Lower lobe of right lung (tissue), 2 donors: ENCODE measurements around the gene EFS. TPM values are rescaled to one million over a fixed set of nuclear protein-coding genes. Genes with fewer than 3 reads are reported as not detected.

Experiments
- ATAC-seq, 2 donors: fragments of 200-7000 bp; cut with Tn5 transposase; one replicate each; pipeline ENCODE4 v1.9.1; 2020 to 2022; ENCODE audit warnings: mild to moderate bottlenecking in 2 of 2, moderate library complexity in 2 of 2
- DNase-seq: peaks from one replicate; pipeline ENCODE4 v3.0.0-alpha.2; 2020
- H3K27ac ChIP-seq: fragments of 200-600 bp; one replicate; pipeline ENCODE4 v1.8.0; 2022
- H3K27me3 ChIP-seq: fragments of 200-600 bp; one replicate; pipeline ENCODE4 v1.8.0; 2022; ENCODE audit warnings: low read depth
- H3K36me3 ChIP-seq: fragments of 200-600 bp; one replicate; pipeline ENCODE4 v1.8.0; 2022; ENCODE audit warnings: mild to moderate bottlenecking
- H3K4me1 ChIP-seq: fragments of 200-600 bp; one replicate; pipeline ENCODE4 v1.8.0; 2022
- H3K4me3 ChIP-seq: fragments of 200-600 bp; one replicate; pipeline ENCODE4 v1.8.0; 2022; ENCODE audit warnings: mild to moderate bottlenecking
- H3K9me3 ChIP-seq: fragments of 200-600 bp; one replicate; pipeline ENCODE4 v1.8.0; 2022
- intact Hi-C: fragments of 100-400 bp; cut with DNase I; formaldehyde crosslinking; loops from one replicate; pipeline ENCODE4 v1.11.0; 2022
- total RNA-seq: library from RNA; stranded (reverse); fragmentation: NEBNext Ultra II Directional; extraction: Animal tissue kit (Norgen Biotek cat#: 25700); gene quantifications from one replicate; pipeline ENCODE4 v1.2.1, GENCODE V29; 2021
- TF ChIP-seq, protein P1 (sequence below): fragments of 200-600 bp; IDR thresholded peaks from one replicate; pipeline ENCODE4 v1.8.0; 2022; ENCODE audit warnings: antibody characterized with exemption, mild to moderate bottlenecking
- donor health status: DM: no; HTN: yes; CAD: no; lungs with severe emphysema.

EFS gene
- total RNA-seq, 1 donor from 2014 or later: 11.5 TPM

DNA sequence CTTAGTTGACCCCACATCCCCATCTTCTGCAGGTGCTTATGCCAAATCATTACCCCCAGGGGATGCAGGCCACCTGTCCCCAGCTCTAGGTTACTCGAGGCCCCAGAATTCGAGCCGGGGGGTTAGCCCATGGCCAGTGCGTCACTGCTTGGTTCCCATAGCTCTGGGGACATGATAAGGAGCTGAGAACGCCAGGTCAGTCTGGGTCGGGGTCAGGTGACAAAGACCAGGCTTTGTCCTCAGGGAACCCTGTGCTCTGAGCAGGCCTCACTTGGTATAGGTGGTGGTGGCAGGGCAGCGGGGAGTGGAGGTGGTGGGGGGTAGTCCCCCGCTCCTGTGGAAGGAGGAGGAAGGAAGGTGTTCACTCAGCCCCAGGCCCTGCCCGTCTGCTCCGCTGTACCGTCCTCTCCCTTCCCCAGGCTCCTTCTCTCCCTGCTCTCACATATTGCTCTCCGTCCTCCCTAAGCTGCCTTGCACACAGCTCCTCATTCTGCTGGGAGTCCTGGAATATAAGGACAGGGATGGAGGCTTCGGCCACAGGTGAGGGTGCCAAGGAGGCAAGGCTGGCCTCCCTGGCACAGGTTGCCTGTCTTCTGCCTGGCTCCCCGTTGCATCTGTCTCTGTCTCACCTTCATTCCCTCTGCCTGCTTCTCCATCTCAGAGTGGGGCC lies 45.1 kb upstream of the EFS start:
- no peak for DNase-seq
- ATAC-seq: peak in 1 of 2 donors; percentile 16
- intact Hi-C loops: no loop called here

DNA sequence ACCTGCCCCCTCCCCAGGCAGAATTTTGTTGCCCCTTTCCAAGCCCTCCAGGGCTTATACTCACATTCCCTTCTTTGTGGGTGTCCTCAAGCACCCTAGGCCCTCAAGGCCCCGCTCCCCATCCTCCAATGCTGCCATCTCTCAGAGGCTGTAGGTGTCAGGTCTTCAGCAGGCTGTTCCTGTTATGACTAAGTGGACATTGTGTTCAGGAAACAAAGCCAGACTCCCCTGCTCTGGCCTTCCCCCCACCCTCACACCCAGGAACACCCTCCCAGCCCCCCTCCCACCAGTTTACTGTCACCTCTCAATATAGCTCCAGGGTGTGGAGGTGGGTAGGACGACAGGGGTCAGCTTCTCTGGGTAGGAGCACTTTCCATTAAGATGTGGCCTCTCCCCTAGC lies 44.5 kb upstream of the EFS start:
- no peaks in the 10 kb centered on the region for H3K36me3 ChIP-seq
- ATAC-seq: no peak
- H3K9me3 ChIP-seq: no peaks in the 10 kb centered on the region
- no peak overlapping the region for H3K27ac ChIP-seq
- intact Hi-C loops: no loop called here
- no peaks in the 10 kb centered on the region for H3K4me1 ChIP-seq
- TF ChIP-seq, protein P1, sequence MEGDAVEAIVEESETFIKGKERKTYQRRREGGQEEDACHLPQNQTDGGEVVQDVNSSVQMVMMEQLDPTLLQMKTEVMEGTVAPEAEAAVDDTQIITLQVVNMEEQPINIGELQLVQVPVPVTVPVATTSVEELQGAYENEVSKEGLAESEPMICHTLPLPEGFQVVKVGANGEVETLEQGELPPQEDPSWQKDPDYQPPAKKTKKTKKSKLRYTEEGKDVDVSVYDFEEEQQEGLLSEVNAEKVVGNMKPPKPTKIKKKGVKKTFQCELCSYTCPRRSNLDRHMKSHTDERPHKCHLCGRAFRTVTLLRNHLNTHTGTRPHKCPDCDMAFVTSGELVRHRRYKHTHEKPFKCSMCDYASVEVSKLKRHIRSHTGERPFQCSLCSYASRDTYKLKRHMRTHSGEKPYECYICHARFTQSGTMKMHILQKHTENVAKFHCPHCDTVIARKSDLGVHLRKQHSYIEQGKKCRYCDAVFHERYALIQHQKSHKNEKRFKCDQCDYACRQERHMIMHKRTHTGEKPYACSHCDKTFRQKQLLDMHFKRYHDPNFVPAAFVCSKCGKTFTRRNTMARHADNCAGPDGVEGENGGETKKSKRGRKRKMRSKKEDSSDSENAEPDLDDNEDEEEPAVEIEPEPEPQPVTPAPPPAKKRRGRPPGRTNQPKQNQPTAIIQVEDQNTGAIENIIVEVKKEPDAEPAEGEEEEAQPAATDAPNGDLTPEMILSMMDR: no peak
- DNase-seq: no peak
- no peak overlapping the region for H3K4me3 ChIP-seq
- no peaks in the 10 kb centered on the region for H3K27me3 ChIP-seq

More for the DNA sequence above, 45.1 kb upstream of the EFS start:
- no peak overlapping the region for H3K27ac ChIP-seq
- H3K27me3 ChIP-seq: no peaks in the 10 kb centered on the region
- no peaks in the 10 kb centered on the region for H3K4me1 ChIP-seq
- H3K4me3 ChIP-seq: no peak overlapping the region
- H3K9me3 ChIP-seq: no peaks in the 10 kb centered on the region
- TF ChIP-seq, protein P1: no peak
- H3K36me3 ChIP-seq: no peaks in the 10 kb centered on the region

DNA sequence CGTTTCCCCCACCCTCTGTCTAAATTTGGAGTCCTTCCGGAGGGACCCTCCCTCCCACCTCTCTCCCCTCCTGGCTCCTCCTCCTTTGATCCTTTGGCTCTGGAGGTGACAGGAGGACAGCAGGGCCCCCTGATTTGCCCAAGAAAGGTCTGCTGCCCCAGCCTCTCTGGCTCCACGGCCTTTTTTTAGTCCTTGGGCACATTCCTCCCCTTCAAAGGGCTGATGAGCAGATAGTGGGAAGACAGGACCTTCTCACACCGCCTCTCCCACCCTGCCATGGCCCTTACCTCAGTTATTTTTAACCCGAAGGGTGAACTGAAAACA lies 43.3 kb upstream of the EFS start:
- intact Hi-C loops: no loop called here
- no peaks in the 10 kb centered on the region for H3K9me3 ChIP-seq
- TF ChIP-seq, protein P1: no peak
- no peak for ATAC-seq
- DNase-seq: no peak
- H3K36me3 ChIP-seq: no peaks in the 10 kb centered on the region
- H3K27ac ChIP-seq: no peak overlapping the region
- H3K27me3 ChIP-seq: no peaks in the 10 kb centered on the region
- no peak overlapping the region for H3K4me3 ChIP-seq
- H3K4me1 ChIP-seq: no peaks in the 10 kb centered on the region

DNA sequence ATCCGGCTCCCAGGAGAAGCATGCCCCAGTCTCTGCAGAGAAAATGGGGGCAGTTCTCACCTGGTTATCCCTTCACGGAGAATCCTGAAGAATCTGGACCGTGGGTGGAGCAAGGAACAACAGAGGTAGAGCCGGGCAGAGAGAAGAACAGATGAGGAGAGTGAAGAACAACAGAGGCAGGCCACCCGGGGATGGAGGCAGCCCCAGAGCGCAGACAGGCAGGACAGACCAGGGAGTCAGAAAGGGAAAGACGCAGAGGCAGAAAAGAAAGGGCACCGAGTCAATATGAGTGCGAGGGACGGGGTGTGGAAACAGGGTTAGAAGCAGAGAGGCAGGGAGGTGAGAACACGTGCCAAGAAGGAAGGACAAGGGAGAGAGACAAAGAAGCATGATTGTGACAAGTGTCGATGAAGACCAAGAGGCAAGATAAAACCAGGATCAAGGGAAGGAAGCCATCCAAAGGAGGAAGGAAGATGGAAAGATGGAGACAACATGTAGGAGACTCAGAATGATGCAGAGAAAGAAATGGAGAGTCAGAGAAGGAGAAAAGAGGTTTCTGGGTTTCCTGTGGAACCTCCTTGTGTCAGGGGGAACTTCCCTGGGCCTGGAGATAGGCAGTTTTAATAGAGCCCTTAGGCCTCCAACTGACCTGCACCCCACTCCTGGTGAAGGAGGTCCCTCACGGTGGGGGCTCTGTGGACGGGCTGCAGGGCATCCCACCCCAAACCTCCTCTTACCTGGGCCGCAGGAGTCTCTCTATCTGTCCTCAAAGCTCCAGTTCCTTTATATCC lies 42.7 kb upstream of the EFS start, which contains the start of gene MYH6:
Gene MYH6, minus strand, starts transcription at position 758 of the 791 bp plus-strand sequence. CDS start 1,050 bp downstream, outside the sequence.
- ATAC-seq (no peak), DNase-seq (peak; percentile 16)
- Histone ChIP-seq H3K27me3 (no peaks in the 10 kb centered on the region), H3K4me1 (no peaks in the 10 kb centered on the region), H3K36me3 (no peaks in the 10 kb centered on the region), H3K4me3 (no peak within 1 kb of the TSS), H3K9me3 (no peaks in the 10 kb centered on the region), H3K27ac (no peak within 1 kb of the TSS)
- intact Hi-C loops: no loop called here
- TF ChIP-seq, protein P1: no peak

DNA sequence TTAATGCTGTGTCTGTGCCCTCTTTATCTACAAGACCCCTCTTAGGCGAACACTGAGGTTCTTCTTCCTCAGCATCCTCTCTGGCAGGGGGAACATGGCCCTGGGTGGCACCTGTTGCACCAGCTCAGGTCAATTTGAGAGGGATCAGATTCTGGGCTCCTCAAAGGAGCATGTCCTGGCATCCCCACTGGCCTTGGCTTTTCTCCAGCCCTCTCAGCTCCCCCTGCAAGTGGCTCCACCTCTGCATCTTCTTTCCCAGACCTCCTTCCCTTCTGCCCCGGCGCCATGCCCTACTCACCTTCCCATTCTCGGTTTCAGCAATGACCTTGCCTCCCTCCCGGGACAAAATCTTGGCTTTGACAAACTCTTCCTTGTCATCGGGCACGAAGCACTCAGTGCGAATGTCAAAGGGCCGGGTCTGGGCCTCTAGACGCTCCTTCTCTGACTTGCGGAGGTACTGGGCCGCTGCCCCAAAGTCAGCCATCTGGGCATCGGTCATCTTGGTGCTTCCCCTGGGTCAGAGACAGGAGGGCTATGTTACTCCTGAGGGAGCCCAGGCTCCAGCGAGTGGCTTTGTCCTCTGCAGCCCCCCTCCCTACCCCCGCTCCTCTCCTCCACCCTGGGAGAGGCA lies 41.9 kb upstream of the EFS start:
- Histone ChIP-seq H3K4me1 (no peaks in the 10 kb centered on the region), H3K27me3 (no peaks in the 10 kb centered on the region), H3K9me3 (no peaks in the 10 kb centered on the region), H3K4me3 (no peak overlapping the region), H3K27ac (no peak overlapping the region), H3K36me3 (no peaks in the 10 kb centered on the region)
- ATAC-seq (no peak), DNase-seq (no peak)
- intact Hi-C loops: no loop called here
- TF ChIP-seq, protein P1: no peak
